ENCODE data around the gene MTUS2. TPM values are rescaled to one million over a fixed set of nuclear protein-coding genes. Genes with fewer than 3 reads are reported as not detected.

MTUS2 gene
- total and polyA plus RNA-seq, 4 donors: under 0.01 to 0.70 (median 0.15) TPM

- no peak for TF ChIP-seq GABPA (IDR thresholded peaks at IDR 0.05 in 1 of 2, conservative IDR thresholded peaks at IDR 0.05 in 1 of 2)
- Histone ChIP-seq H3K9me3 (ENCODE audit: control insufficient read depth in 4 of 4, low read length in 3 of 4) (no peaks in the 10 kb centered on the region), H3K36me3 (ENCODE audit: control insufficient read depth in 4 of 4, insufficient read depth in 3 of 4, low read depth in 1 of 4, low read length in 3 of 4) (no peaks in the 10 kb centered on the region), H3K4me1 (ENCODE audit: control insufficient read depth in 4 of 4, insufficient read depth in 4 of 4, low read length in 3 of 4) (peaks cover 0 to 22% (median 9%) of the 10 kb centered on the region in 4 donors), H3K27me3 (ENCODE audit: control insufficient read depth in 4 of 4, insufficient read depth in 4 of 4, low read length in 3 of 4) (no peaks in the 10 kb centered on the region), H3K9ac (ENCODE audit: low read depth in 1 of 2, low read length in 2 of 2) (no peak overlapping the region), H3K27ac (ENCODE audit: low read depth in 1 of 2, low read length in 2 of 2) (no peak overlapping the region), H3K4me3 (ENCODE audit: low read depth in 1 of 3, low read length in 3 of 3) (no peak overlapping the region)
- DNase-seq (ENCODE audit: low spot score): no peak
- 90% methylated on average over 2 of the region's 2 CpGs for WGBS
These were observed 309.5 kb downstream of the MTUS2 start for GRCh38 chr13:29129616-29130015.

- WGBS: 92% methylated on average over 1 of the region's 1 CpG
- H3K27ac ChIP-seq (ENCODE audit: low read depth in 1 of 2, low read length in 2 of 2): peak overlapping the region; percentile 67 to 68
These were observed 311.0 kb downstream of the MTUS2 start for GRCh38 chr13:29131159-29131558.

More at GRCh38 chr13:29131159-29131558, 311.0 kb downstream of the MTUS2 start:
- Histone ChIP-seq H3K36me3 (ENCODE audit: control insufficient read depth in 4 of 4, insufficient read depth in 3 of 4, low read depth in 1 of 4, low read length in 3 of 4) (no peaks in the 10 kb centered on the region), H3K4me1 (ENCODE audit: control insufficient read depth in 4 of 4, insufficient read depth in 4 of 4, low read length in 3 of 4) (peaks cover 0 to 23% (median 7%) of the 10 kb centered on the region in 4 donors), H3K9ac (ENCODE audit: low read depth in 1 of 2, low read length in 2 of 2) (no peak overlapping the region), H3K27me3 (ENCODE audit: control insufficient read depth in 4 of 4, insufficient read depth in 4 of 4, low read length in 3 of 4) (no peaks in the 10 kb centered on the region), H3K4me3 (ENCODE audit: low read depth in 1 of 3, low read length in 3 of 3) (no peak overlapping the region), H3K9me3 (ENCODE audit: control insufficient read depth in 4 of 4, low read length in 3 of 4) (no peaks in the 10 kb centered on the region)
- DNase-seq (ENCODE audit: low spot score): no peak
- no peak for TF ChIP-seq FOXA1 (IDR thresholded peaks at IDR 0.05)
- no peak for TF ChIP-seq ZBTB33 (IDR thresholded peaks at IDR 0.05)
- TF ChIP-seq, protein P1, sequence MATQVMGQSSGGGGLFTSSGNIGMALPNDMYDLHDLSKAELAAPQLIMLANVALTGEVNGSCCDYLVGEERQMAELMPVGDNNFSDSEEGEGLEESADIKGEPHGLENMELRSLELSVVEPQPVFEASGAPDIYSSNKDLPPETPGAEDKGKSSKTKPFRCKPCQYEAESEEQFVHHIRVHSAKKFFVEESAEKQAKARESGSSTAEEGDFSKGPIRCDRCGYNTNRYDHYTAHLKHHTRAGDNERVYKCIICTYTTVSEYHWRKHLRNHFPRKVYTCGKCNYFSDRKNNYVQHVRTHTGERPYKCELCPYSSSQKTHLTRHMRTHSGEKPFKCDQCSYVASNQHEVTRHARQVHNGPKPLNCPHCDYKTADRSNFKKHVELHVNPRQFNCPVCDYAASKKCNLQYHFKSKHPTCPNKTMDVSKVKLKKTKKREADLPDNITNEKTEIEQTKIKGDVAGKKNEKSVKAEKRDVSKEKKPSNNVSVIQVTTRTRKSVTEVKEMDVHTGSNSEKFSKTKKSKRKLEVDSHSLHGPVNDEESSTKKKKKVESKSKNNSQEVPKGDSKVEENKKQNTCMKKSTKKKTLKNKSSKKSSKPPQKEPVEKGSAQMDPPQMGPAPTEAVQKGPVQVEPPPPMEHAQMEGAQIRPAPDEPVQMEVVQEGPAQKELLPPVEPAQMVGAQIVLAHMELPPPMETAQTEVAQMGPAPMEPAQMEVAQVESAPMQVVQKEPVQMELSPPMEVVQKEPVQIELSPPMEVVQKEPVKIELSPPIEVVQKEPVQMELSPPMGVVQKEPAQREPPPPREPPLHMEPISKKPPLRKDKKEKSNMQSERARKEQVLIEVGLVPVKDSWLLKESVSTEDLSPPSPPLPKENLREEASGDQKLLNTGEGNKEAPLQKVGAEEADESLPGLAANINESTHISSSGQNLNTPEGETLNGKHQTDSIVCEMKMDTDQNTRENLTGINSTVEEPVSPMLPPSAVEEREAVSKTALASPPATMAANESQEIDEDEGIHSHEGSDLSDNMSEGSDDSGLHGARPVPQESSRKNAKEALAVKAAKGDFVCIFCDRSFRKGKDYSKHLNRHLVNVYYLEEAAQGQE (IDR thresholded peaks at IDR 0.05): no peak
- no peak for TF ChIP-seq GABPA (IDR thresholded peaks at IDR 0.05 in 1 of 2, conservative IDR thresholded peaks at IDR 0.05 in 1 of 2)
- no peak for TF ChIP-seq EGR1 (IDR thresholded peaks at IDR 0.05; ENCODE audit: low read depth in 2 of 2)
- TF ChIP-seq HNF4A (conservative IDR thresholded peaks at IDR 0.05): no peak
- TF ChIP-seq, protein P2, sequence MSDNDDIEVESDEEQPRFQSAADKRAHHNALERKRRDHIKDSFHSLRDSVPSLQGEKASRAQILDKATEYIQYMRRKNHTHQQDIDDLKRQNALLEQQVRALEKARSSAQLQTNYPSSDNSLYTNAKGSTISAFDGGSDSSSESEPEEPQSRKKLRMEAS (IDR thresholded peaks at IDR 0.05): no peak
- TF ChIP-seq JUND (IDR thresholded peaks at IDR 0.05): no peak
